Measurements from ENCODE around the gene SAMD11. TPM values are rescaled to one million over a fixed set of nuclear protein-coding genes. Genes with fewer than 3 reads are reported as not detected.

Gene SAMD11
- total RNA-seq, 4 donors from 2014 or later, result not detected

DNA sequence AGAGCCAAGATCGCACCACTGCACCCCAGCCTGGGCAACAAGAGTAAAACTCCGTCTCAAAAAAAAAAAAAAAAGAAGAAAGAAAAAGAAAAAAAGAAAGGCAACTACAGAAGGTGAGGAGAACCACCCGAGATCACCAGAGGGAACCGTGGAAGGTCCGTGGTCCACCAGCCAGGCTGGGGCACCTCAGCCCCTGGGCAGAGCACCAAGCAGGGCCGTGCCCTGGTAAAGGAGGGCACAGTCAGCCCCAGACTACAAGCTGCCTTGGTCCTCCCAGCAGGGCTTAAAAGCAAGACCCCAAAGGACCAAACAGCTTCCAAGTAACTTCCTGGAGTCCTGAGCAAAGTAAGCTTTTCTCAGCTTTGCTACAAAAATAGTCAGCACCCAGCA, 8.8 kb upstream of the SAMD11 start:
- no peak for TF ChIP-seq CTCF (IDR thresholded peaks at IDR 0.05; ENCODE audit: low read depth)

GRCh38 chr1:915295-916172, 8.2 kb upstream of the SAMD11 start:
- no peak for TF ChIP-seq CTCF (IDR thresholded peaks at IDR 0.05; ENCODE audit: low read depth)

GRCh38 chr1:916173-917075, 7.3 kb upstream of the SAMD11 start:
- TF ChIP-seq CTCF (IDR thresholded peaks at IDR 0.05; ENCODE audit: low read depth), result no peak

DNA sequence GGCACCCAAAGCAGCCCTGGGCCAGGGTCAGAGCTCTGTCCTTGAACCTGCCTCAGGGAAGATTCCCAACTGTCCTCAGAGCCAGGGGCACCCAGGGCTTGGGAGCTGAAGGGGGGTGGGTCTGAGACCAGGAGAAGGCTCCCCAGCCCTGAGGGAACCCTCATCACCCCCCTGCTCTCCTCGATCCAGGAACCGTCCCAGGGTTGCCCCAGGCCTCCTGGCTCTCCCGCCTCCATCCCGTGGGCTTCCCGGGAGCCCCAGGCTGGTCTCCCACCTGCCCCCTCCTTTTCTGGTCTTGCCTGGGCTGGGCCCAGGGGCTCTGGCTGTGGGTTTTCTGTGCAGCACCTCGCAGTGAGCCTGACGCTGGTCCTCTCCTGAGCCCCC, 6.7 kb upstream of the SAMD11 start:
- TF ChIP-seq CTCF (IDR thresholded peaks at IDR 0.05; ENCODE audit: low read depth), result no peak

GRCh38 chr1:917466-918091, 6.1 kb upstream of the SAMD11 start:
- TF ChIP-seq CTCF (IDR thresholded peaks at IDR 0.05; ENCODE audit: low read depth), result no peak

DNA sequence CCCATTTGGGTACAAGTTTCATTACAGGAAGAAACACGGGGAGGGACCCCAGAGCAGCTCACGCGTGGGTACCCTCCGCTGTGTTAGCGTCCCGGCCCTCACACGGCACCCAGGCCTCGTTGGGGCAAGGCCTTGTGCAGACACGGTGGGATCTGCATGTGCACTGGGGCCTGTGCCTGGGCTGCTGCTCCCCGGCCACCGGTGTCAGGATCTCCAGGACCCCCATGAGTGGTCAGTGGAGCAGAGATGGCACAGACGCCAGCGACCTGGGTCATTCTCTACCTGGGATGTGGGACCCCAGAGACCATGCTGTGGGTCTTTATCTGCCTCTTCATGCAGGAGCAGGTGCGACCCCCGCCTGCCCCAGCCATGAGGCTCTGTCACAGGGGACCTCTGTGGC, 5.4 kb upstream of the SAMD11 start:
- TF ChIP-seq CTCF (IDR thresholded peaks at IDR 0.05; ENCODE audit: low read depth), result no peak

DNA sequence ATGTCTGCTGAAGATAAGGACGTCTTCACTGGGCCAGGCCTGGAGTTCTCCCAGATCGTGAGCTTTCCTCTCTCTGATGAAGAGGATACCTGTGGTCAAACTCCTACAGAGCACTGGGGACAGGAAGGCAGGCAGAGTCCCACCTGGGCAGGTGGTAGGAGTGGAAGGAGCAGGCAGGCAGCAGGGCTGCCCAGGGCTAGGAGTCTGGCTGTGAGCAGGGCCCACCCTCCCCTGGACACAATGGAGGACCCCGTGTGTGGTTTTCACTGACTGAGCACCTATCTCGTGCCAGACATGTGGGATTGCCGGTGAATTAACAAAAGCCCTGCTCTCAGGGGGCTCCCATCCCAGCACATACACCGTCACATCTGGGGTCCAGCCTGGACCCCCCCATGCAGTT, 4.9 kb upstream of the SAMD11 start:
- TF ChIP-seq CTCF (IDR thresholded peaks at IDR 0.05; ENCODE audit: low read depth), result no peak

Data from subcutaneous adipose tissue (tissue), 4 donors.